HG03139 (cell line): ENCODE results near the gene PLAC1.

Experiments used
- ATAC-seq: cut with Tn5 transposase; IDR thresholded peaks from one replicate; pipeline ENCODE4 v1.9.1; 2021; ENCODE audit not compliant: unreplicated experiment

PLAC1 gene

DNA sequence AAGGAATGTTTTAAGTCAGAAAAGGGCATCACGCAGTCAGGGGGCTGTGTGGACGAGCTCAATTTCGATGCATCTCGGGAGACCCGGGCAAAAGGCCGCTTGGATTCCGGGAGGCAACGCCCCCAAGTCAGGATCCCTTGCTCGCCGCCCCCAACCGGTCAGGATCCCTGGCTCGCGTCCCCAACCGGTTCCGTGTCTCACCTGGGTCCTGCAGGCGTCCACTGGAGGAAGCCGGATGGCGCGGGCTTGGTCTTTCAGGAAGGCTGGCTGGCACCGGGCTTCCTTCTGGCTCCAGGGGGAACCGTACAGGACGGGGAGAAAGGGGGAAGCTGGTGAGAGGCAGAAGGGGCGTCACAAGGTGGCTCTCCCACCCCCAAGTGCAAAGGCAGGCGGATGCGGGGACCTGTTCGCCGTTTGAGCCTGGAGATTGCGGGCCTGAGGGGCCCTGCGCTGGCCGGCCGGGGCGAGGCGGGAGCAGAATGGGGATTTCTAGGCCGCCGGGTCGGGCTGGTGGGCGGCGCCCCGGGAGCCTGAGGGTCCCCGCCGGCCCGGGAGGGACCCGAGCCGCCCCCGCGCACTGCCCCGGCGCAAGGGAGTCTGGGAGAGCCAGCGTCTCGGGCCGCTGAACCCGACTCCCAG lies 113.6 kb downstream of the PLAC1 start:
- ATAC-seq = no peak

DNA sequence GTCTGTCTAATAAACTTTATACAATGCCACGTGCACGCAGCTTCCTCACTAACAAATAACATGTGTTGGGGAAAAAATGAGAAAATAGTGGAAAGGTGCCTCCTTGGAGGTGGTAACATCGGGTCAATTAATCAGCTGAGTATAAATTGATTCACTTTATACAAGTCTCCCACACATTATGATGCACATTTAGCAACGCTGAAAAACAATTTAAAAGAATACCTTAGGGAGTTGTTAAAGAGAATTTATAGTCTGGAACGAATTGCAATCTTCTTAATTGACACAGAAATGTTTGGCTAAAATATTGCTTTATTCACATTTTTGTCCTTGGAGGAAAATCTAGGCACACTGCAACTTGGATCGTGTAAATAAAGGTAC lies 114.1 kb downstream of the PLAC1 start:
- ATAC-seq = no peak

DNA sequence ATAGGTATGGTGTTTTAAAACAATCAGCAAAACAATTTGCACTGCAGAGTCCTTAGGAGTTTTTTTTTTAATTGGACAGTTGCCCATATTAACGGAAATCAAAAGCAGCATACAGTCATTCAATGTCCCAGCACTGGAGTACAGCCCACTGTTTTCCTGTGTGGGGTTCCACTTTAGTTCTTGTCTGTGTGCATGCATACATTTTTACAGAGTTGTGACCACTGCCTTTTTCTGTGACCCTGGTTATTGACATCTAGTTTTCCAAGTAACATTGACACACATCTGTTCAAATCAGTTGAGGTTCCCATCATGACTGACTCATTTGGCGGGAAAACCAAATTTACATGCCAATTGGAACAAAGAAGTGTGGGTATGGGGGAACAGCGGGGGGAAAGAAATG lies 115.0 kb downstream of the PLAC1 start:
- ATAC-seq = no peak

DNA sequence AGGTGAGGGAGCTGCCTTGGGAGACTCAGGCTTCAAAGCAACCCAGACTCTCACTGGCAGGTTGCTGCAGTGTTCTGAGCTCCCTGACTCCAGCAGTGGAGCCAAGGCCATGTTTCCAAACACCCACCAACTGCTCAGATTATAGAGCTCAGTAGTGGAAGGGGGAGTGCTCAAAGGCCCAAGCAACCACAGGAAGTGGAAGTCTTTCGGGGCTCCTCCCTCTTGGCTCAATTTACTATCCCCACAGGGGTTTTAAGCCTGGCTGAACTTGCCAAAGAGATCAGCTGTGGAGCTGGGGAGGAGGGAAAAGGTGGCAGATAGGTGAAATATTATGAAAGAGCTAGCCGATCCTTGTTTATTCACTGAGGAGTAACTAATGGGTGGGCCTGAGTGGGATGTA lies 115.8 kb downstream of the PLAC1 start:
- ATAC-seq = no peak

DNA sequence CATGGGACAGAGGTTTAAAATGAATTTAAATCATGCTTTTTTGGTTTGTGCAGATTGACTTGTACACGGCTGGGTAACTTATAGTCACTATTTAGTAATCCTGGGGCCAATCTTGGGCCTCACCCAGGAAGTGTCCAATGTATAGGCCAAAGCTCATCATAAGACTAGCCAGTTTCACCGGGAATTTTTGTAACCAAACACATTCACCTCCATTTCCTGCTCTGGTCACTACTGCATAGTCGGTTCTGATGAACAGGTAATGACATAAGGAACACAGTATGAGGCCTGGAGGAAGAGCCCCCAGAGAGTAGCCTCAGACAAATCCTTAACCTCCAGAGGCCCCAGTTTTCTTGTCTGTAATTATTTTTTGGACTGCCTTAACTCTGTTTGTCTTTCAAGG lies 116.4 kb downstream of the PLAC1 start:
- ATAC-seq = no peak

DNA sequence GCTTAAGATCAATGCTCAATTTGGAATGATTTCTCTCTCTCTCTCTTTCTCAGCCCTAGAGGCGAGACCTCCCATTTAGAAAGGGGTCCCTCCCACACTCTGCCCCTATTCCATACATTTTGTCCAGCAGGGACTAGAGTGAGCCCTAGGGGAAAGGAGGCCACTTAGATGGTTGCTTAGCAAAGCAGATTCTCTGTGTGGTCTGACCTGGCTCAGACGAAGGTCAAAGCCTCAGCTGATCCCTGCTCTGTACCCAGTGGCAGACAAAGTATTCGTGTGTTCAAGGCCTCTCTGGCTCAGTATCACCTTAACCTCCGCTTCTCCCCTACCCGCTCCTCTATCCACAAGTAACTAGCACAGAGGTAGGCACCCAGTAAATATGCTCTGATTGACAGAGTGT lies 120.0 kb downstream of the PLAC1 start:
- no peak for ATAC-seq

DNA sequence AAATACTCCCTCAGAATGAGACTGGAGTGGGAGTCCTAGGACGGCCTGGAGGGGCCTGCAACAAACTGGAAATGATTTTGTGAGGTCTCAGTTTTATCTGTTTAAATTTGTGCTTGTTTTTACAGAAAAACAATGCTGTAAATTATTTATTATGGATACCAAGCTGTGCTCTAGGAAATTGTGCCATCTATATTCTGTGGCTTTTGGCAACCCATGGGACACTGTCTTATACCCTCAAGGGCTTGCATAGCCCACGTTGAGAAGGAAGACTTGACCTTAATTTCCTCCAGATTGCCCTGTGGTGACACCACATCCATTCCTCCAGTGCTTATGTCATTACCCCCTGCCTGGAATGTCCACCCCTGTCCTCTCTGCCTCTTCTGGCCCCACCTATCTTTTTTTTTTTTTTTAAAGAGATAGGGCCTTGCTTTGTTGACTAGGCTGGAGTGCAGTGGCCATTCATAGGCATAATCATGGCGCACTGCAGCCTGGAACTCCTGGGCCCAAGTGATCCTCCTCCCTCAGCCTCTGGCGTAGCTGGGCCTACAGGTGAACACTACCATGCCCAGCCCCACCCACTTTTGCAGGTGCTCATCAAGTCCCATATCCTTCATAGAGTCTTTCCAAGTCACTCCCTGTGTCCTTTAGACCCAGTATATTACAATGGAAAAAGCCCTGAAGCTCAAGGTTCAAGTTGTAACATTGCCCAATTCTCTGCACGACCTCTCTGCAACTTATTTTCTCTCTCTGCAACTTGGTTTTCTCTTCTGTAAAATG lies 120.9 kb downstream of the PLAC1 start:
- ATAC-seq = no peak

DNA sequence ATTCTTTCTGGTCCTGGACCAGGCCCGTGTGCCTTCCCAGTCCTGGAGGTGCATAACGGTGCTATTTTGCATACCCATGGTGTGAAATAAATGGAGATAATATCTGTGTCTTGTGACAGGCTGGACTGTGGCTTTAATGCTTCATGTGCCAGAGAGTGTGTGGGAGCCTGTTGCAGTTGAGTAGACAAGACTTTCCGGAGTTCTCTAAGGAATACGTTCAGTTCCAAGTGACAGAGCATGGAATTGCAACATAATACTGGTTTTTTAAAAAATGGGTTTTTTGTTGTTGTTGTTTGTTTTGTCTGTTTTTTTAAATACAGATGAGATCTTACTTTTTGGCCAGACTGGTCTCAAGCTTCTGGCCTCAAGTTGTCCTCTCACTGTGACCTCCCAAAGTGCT lies 124.3 kb downstream of the PLAC1 start:
- ATAC-seq = no peak

DNA sequence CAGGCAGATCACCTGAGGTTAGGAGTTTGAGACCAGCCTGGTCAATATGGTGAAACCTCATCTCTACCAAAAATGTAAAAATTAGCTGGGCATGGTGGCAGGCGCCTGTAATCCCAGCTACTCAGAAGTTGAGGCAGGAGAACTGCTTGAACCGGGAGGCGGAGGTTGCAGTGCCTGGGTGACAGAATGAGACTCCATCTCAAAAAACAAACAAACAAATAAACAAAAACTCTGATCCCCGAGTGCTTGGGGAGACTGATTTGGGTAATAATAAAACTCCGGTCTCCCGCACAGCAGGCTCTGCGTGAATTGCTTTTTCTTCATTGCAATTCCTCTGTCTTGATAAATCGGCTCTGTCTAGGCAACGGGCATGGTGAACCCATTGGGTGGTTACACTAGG lies 124.9 kb downstream of the PLAC1 start:
- ATAC-seq = no peak

DNA sequence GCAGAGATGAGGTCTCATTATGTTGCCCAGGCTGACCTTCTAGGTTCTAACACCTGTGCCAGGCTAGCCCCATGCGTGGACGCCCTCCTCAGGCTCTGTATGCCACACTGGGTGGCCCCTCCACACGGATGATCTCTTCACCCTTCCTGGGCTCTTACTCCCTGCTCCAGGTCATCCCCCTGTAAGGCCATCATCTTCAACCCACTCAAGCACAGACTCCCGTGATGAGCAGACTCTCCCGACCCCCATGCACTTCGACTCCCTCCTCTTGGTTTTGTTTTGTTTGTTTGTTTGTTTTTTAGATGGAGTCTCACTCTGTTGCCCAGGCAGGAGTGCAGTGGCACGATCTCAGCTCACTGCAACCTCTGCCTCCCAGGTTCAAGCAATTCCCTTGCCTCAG lies 127.4 kb downstream of the PLAC1 start:
- ATAC-seq = no peak

DNA sequence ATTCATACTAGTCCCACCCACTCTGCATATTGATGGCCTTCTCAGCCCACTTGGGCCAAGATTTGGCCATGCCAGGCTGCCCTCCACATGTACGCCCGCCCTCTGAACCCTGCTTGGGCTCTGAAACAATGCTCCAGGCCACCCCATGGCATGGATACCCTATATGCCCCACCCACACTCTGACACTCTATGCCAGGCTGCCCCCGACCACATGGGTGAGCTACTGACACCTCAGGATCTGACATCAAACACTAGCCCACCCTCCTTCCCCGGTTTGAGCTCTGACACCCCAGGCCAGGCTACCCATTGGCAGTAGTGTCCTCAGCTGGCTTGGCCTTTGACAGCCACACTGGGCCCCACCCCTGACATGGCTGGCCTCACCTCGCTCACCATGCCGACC lies 128.8 kb downstream of the PLAC1 start:
- ATAC-seq = no peak

DNA sequence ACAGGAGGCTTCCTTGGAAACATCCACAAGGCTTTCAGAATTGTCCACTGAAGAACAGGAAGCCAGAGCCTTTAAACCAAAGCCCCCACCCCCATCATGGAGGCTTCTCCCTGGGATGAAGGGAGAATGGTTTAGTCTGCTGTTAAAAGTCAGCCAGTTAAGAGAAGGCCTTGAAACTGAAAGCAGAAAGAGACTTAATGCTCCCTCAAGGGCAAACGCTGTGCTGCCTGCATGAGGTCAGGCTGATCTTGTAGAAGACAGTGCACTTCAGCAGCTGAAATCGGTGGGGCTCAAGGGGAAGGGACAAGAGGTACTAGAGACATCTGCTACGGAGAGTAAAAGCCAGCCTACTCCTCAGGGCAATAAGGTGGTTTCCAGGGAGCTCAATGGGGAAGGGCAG lies 129.3 kb downstream of the PLAC1 start:
- ATAC-seq = no peak

DNA sequence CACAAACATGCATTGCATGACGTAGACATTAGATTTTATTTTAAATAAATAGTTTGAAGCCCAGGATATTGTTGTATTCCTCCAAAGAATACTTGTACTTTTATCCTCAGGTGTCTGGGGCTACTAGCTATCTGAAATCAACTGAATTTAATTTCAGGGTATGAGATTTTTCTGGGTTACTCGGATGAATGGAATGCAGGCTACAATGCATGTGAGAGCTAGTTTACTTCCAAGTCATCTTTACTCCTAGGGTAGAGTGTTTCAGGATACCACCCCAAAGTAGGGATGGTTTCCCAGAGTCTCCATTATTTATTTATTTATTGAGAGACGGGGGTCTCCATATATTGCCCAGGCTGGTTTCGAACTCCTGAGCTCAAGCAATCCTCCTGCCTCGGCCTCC lies 131.9 kb downstream of the PLAC1 start:
- no peak for ATAC-seq

DNA sequence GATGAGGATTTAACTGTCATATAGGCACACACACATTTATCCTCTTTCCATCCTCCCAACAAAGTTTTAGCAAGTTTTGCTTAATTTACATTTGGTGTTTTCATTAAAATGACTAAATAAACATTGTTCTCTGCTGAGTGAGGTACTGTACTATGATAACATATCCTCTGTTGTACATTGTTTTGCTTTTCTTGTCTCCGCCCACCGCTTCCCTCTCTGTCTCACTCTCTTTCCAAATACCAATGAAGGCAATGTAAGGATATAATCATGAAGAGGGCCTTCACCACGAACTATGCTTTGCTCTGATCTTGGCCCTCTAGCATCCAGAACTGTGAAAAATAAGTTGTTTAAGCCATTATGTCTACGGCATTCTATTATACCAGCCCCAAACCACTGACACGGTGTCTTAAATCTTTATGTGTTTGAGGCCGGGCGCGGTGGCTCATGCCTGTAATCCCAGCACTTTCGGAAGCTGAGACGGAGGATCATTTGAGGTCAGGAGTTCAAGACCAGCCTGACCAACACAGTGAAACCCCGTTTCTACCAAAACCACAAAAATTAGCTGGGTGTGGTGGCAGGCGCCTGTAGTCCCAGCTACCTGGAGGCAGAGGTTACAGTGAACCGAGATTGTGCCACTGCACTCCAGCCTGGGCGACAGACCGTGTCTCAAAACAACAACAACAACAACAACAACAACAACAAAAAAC lies 133.0 kb downstream of the PLAC1 start:
- no peak for ATAC-seq

DNA sequence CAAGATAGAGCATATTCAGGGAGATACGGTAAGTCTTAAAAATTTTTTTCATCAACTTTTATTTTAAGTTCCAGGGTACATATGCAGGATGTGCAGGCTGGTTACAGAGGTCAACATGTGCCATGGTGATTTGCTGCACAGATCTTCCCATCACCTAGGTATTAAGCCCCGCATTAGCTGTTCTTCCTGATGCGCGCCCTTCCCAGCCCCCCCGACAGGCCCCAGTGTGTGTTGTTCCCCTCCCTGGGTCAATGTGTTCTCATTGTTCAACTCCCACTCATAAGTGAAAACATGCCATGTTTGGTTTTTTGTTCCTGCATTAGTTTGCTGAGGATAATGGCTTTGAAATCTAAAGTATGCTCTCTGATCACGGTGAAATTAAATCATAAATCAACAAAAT lies 134.1 kb downstream of the PLAC1 start:
- ATAC-seq = no peak

DNA sequence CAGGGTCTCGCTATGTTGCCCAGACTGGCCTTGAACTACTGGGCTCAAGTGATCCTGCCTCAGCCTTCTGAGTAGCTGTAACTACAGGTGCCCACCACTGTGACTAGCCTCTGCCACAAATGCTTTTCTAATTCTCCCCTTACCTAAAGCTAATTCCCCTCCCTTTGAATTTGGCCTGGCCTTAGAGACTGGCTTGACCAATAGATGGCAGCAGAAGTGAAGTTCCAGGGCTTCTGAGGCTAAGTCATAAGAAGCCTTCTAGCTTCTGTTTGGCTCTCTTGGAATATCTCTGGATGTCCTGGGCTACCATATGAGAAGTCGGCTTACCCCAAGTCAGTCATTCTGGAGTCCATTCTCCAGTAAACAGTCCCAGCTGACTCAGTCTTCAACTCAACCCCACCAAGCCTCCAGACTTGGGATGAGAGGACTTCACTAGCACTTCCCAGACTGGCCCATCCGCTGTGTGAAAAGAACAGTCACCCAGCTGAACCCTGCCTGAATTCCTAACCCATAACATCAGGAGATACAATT lies 137.3 kb downstream of the PLAC1 start:
- no peak for ATAC-seq
